DND-41 (cell line): ENCODE measurements around the gene DRC1.

Source experiments
- ATAC-seq: fragments of 200-7000 bp; cut with Tn5 transposase; 3 replicates; pipeline ENCODE4 v1.9.1; 2021; ENCODE audit warnings: low read depth; ENCODE audit not compliant: insufficient read depth
- DNase-seq: peaks from one replicate; pipeline ENCODE4 v3.0.0-alpha.2; 2020
- H2AFZ ChIP-seq: 2 replicates; pipeline ENCODE4 v1.6.0; 2012; ENCODE audit warnings: low read depth, low read length
- H3K27ac ChIP-seq: 2 replicates; pipeline ENCODE4 v1.5.1; 2012; ENCODE audit warnings: low read length, inconsistent platforms
- H3K27me3 ChIP-seq: fragments of 200-600 bp; sonication (generic); 2 replicates; pipeline ENCODE4 v1.6.0; 2012; ENCODE audit warnings: low read length, mild to moderate bottlenecking, inconsistent platforms; ENCODE audit not compliant: insufficient read depth, poor library complexity
- H3K36me3 ChIP-seq: 2 replicates; pipeline ENCODE4 v1.5.1; 2012; ENCODE audit warnings: low read length, inconsistent platforms; ENCODE audit not compliant: insufficient read depth
- H3K4me1 ChIP-seq: 2 replicates; pipeline ENCODE4 v1.5.1; 2012; ENCODE audit warnings: mild to moderate bottlenecking, low read length; ENCODE audit not compliant: insufficient read depth
- H3K4me2 ChIP-seq: 2 replicates; pipeline ENCODE4 v1.6.0; 2012; ENCODE audit warnings: mild to moderate bottlenecking, moderate library complexity, low read length, inconsistent platforms; ENCODE audit not compliant: insufficient read depth
- H3K4me3 ChIP-seq, 2 experiments: fragments of 200-600 bp in 1 of 2; shearing (Covaris generic) in 1 of 2; 2 replicates each; pipeline ENCODE4 v1.5.1; 2012 to 2016; ENCODE audit warnings: inconsistent platforms in 2 of 2, low read length in 2 of 2, mild to moderate bottlenecking in 2 of 2, low read depth in 1 of 2, moderate library complexity in 1 of 2
- H3K79me2 ChIP-seq: 2 replicates; pipeline ENCODE4 v1.6.0; 2012; ENCODE audit warnings: low read length, inconsistent platforms; ENCODE audit not compliant: insufficient read depth
- H3K9ac ChIP-seq: 2 replicates; pipeline ENCODE4 v1.6.0; 2012; ENCODE audit warnings: low read depth, mild to moderate bottlenecking, inconsistent platforms, low read length, moderate library complexity
- H3K9me3 ChIP-seq: 2 replicates; pipeline ENCODE4 v1.5.1; 2012; ENCODE audit warnings: low read length, moderate library complexity, mild to moderate bottlenecking, inconsistent platforms; ENCODE audit not compliant: insufficient read depth, severe bottlenecking
- H4K20me1 ChIP-seq: 2 replicates; pipeline ENCODE4 v1.6.0; 2012; ENCODE audit warnings: low read length; ENCODE audit not compliant: insufficient read depth
- CTCF ChIP-seq: IDR thresholded peaks from 2 replicates; pipeline ENCODE4 v1.5.1; 2012; ENCODE audit warnings: borderline replicate concordance, low read length, moderate library complexity, mild to moderate bottlenecking; ENCODE audit not compliant: poor library complexity, severe bottlenecking; ENCODE audit errors: extremely low read depth
- EZH2 ChIP-seq: IDR thresholded peaks from 3 replicates; pipeline ENCODE4 v1.6.1; 2012; ENCODE audit warnings: borderline replicate concordance, low read depth, mild to moderate bottlenecking, moderate library complexity, low read length, inconsistent platforms; ENCODE audit not compliant: severe bottlenecking

DRC1 gene

GRCh38 chr2:26463244-26464192 is 61.8 kb downstream of the DRC1 start:
- no peaks in the 10 kb centered on the region for H3K27me3 ChIP-seq
- H3K9me3 ChIP-seq = no peaks in the 10 kb centered on the region
- H2AFZ ChIP-seq = no peak overlapping the region
- H3K9ac ChIP-seq = no peak overlapping the region
- no peak for ATAC-seq
- no peak overlapping the region for H3K4me3 ChIP-seq
- H3K4me1 ChIP-seq = no peaks in the 10 kb centered on the region
- no peaks in the 10 kb centered on the region for H4K20me1 ChIP-seq
- H3K27ac ChIP-seq = no peak overlapping the region
- no peak for DNase-seq
- H3K79me2 ChIP-seq = no peaks in the 10 kb centered on the region
- TF ChIP-seq CTCF = no peak
- no peak for TF ChIP-seq EZH2
- H3K4me2 ChIP-seq = no peak overlapping the region
- H3K36me3 ChIP-seq = no peaks in the 10 kb centered on the region

- Histone ChIP-seq H3K4me2 (no peak overlapping the region), H3K27me3 (no peaks in the 10 kb centered on the region), H4K20me1 (no peaks in the 10 kb centered on the region), H3K9me3 (peaks cover 5% of the 10 kb centered on the region), H2AFZ (no peak overlapping the region), H3K4me3 (no peak overlapping the region), H3K4me1 (no peaks in the 10 kb centered on the region), H3K27ac (no peak overlapping the region), H3K9ac (no peak overlapping the region), H3K79me2 (no peaks in the 10 kb centered on the region), H3K36me3 (no peaks in the 10 kb centered on the region)
- no peak for DNase-seq
- ATAC-seq = no peak
- TF ChIP-seq EZH2 (no peak), CTCF (no peak)
Observed at GRCh38 chr2:26464390-26465265, 62.9 kb downstream of the DRC1 start.

GRCh38 chr2:26465266-26465925 is 63.7 kb downstream of the DRC1 start:
- Histone ChIP-seq H4K20me1 (no peaks in the 10 kb centered on the region), H3K9ac (no peak overlapping the region), H3K27me3 (no peaks in the 10 kb centered on the region), H3K36me3 (no peaks in the 10 kb centered on the region), H3K9me3 (peaks cover 5% of the 10 kb centered on the region), H3K4me2 (no peak overlapping the region), H3K27ac (no peak overlapping the region), H3K4me1 (no peaks in the 10 kb centered on the region), H3K4me3 (no peak overlapping the region), H3K79me2 (no peaks in the 10 kb centered on the region), H2AFZ (no peak overlapping the region)
- DNase-seq (no peak), ATAC-seq (no peak)
- TF ChIP-seq EZH2 (no peak), CTCF (no peak)
